GM12892 (cell line): Measurements from ENCODE around the gene HMGA1.
"Not testable (repeated sequence)": the region's sequence is repeated elsewhere in the genome, so short reads cannot be mapped to it uniquely, and the experiment has no call there.

ENCODE experiments used
- DNase-seq: peaks from one replicate; pipeline ENCODE4 v3.0.0; 2011; ENCODE audit not compliant: insufficient read length
- FAIRE-seq: peaks from 2 replicates; lab custom pipeline; 2011; peaks lifted over from hg19 to GRCh38; lab: Jason Lieb, UNC
- POLR2A ChIP-seq: IDR thresholded peaks from 2 replicates; pipeline ENCODE4 v1.6.1; 2011; ENCODE audit warnings: low read depth, low read length, control low read depth
- POLR2AphosphoS5 ChIP-seq: IDR thresholded peaks from 2 replicates; pipeline ENCODE4 v1.6.1; 2011; ENCODE audit warnings: low read depth, low read length, control low read depth
- TAF1 ChIP-seq: IDR thresholded peaks from 2 replicates; pipeline ENCODE4 v1.6.1; 2011; ENCODE audit warnings: low read depth, mild to moderate bottlenecking, control low read depth, low read length, borderline replicate concordance

HMGA1 gene

DNA sequence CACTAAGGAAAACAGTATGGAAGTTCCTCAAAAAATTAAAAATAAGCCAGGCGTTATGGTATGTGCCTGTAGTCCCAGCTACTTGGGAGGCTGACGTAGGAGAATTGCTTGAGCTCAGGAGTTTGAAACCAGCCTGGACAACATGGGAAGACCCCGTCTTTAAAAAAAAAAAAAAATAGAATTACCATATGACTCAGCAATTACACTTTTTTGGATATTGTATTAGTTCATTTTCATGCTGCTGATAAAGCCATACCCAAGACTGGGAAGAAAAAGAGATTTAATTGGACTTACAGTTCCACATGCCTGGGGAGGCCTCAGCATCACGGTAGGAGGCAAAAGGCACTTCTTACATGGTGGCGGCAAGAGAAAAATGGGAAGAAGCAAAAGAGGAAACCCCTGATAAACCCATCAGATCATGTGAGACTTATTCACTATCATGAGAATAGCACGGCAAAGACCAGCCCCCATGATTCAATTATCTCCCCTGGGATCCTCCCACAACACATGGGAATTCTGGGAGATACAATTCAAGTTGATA lies 22.9 kb downstream of the HMGA1 start:
- no peak for TF ChIP-seq TAF1
- no peak for TF ChIP-seq POLR2AphosphoS5
- no peak for TF ChIP-seq POLR2A
- FAIRE-seq (no peak), DNase-seq (no peak)

- no peak for TF ChIP-seq TAF1
- TF ChIP-seq POLR2A: no peak
- no peak for TF ChIP-seq POLR2AphosphoS5
- FAIRE-seq (no peak), DNase-seq (no peak)
These were observed 24.0 kb downstream of the HMGA1 start for GRCh38 chr6:34260576-34261267.

DNA sequence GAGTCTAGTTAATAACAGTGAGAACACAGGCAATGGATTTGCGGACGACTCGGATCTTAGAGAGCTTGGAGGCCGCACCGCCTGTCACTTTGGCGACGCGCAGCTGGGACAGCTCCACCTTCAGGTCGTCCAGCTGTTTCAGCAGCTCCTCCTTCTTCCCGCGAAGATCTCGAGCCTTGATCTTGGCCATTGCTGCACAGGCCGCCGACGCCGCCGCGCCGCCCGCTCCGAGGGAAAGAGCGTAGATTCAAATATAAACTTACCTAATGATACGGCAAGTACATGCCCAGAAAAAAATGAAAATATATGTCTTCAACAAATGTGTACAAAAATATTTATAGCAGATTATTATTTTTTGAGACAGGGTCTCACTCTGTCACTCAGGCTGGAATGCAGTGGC lies 26.8 kb downstream of the HMGA1 start:
- FAIRE-seq: not testable (repeated sequence)

DNA sequence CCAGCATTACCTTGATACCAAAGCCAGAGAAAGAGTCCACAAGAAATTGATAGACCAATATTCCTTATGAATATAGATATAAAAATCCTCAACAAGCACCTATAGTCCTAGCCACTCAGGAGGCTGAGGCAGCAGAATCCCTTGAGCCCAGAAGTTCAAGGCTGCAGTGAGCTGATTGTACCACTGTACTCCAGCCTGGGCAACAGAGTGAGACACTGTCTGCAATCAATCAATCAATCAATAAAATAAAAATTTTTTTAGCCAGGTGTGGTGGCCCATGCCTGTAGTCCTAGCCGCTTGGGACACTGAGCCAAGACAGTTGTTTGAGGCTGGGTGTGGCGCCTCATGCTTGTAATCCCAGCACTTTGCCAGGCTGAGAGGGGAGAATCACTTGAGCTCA lies 31.1 kb downstream of the HMGA1 start:
- no peak for FAIRE-seq

More for the DNA sequence above, 26.8 kb downstream of the HMGA1 start:
- DNase-seq: not testable (repeated sequence)

DNA sequence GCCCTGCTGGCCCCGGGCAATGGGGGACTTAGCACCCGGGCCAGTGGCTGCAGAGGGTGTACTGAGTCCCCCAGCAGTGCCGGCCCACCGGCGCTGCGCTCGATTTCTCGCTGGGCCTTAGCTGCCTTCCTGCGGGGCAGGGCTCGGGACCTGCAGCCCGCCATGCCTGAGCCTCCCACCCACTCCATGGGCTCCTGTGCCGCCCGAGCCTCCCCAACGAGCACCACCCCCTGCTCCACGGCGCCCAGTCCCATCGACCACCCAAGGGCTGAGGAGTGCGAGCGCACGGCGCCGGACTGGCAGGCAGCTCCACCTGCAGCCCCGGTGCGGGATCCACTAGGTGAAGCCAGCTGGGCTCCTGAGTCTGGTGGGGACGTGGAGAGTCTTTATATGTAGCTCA lies 32.5 kb downstream of the HMGA1 start:
- FAIRE-seq, DNase-seq: not testable (repeated sequence)

More for the DNA sequence above, 31.1 kb downstream of the HMGA1 start:
- DNase-seq: no peak
- TF ChIP-seq POLR2AphosphoS5 (no peak), TAF1 (no peak), POLR2A (no peak)

GRCh38 chr6:34269658-34270341 lies 33.1 kb downstream of the HMGA1 start:
- DNase-seq, FAIRE-seq: not testable (repeated sequence)

DNA sequence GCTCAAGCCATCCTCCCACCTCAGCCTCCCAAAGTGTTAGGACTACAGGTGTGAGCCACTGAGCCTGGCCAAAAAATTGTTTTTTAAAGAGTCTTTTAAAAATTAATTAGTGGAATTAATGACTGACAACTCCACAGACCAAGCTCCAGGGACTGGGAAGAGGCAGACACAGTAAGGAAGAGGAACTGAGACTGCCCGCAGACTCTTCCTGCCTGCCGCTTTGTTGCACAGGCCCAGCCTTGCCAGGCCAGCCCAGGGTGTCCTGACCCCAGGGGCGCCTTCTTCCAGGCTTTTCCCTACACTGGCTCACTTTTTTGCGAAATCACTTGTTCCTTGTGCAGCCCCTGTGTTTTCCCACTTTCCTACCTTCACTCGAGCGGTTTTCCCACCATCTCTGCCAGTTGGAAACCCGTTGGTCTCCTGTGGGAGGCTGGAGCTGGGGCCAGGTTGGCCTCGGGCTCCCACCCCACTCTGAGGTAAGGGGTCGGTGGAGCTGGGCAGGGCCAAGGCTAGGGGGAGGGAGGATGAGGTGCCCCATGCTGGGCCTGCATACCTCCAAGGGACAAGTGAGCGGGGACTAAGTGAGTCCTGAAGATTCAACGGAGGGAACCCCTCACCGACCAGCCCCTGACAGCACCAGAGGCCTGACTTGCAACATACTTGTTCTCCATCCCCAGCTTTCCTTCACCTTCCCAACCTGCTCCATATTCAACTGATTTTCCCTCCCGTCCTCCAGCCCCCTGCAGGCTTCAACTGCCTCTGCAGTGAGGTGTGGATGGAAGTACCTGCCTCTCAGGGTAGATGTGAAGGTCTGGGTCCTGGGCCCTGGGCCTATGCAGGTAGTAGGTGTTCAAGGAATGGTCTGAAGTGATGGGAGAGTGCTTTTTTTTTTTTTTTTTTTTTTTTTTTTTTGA lies 35.6 kb downstream of the HMGA1 start:
- FAIRE-seq (no peak), DNase-seq (no peak)
- TF ChIP-seq POLR2A (no peak), POLR2AphosphoS5 (no peak), TAF1 (no peak)

DNA sequence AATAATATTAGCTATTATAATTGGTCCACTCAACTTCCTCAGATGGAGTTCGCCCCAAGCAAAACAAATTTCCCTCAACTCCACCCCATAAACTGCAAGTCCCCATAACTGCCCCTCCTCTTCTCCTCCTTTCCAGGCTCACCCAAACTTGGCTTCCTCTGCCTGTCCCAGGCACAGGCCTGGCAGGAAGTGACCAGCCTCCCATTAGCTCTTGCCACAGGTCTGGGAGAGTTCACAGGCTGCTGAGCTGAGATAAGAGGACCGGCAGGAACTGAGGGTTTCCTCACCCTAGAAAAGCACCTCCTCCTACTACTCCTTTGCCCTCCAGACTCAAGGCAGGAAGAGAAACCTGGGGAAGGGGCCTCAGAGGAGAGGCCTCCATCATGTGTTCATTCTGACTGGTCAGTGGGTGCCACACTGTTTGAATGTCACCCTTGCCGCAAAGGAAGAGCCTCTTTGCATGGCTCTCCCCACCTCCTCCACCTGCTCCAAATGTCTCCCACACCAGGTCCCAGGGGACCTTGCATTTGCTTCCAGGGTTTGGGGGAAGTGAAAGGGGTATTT lies 36.7 kb downstream of the HMGA1 start:
- FAIRE-seq: no peak
- no peak for DNase-seq
- no peak for TF ChIP-seq POLR2AphosphoS5
- no peak for TF ChIP-seq POLR2A
- TF ChIP-seq TAF1: no peak

GRCh38 chr6:34274129-34274528 lies 37.5 kb downstream of the HMGA1 start:
- TF ChIP-seq POLR2A (no peak), TAF1 (no peak), POLR2AphosphoS5 (no peak)
- no peak for DNase-seq
- no peak for FAIRE-seq

DNA sequence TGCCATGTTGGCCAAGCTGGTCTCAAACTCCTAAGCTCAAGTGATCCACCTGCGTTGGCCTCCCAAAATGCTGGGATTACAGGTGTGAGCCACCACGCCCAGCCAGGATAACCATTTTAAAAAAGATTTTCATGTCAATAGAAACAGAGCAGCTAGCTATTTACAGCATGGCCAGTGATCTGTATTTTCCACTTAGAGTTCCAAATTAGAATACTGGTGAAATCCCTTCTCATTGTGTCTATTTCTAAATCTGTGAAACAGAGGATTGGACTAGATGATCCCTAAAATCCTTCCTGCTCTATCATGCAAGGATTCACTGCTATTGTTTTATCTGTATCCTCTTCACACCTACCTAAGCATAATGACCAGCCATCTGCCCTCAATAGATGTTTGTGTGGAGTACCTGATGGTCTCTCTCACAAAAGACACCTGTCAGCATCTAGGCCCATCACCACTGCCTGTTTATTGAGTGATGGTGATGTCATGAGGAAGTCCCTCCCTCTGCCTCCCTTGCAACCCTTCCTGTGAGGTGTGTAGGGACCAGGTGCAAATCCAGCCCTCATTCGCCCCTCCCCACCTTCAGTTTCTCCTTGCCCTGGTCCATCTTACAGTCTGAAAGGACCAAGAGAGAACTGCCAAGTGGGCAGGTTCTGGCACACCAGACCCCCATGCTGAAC lies 38.6 kb downstream of the HMGA1 start:
- FAIRE-seq (no peak), DNase-seq (no peak)
- TF ChIP-seq POLR2A (no peak), POLR2AphosphoS5 (no peak), TAF1 (no peak)

GRCh38 chr6:34276191-34276590 lies 39.5 kb downstream of the HMGA1 start:
- no peak for DNase-seq

More at GRCh38 chr6:34276191-34276590, 39.5 kb downstream of the HMGA1 start:
- FAIRE-seq: no peak
- no peak for TF ChIP-seq POLR2AphosphoS5
